Tibial nerve (tissue), 4 donors: ENCODE measurements around the gene MZT2A.
"Not testable (repeated sequence)": the region's sequence is repeated elsewhere in the genome, so short reads cannot be mapped to it uniquely, and the experiment has no call there.

Source experiments
- CTCF ChIP-seq, 5 experiments: fragments of 200-600 bp in 3 of 5; fragments of 450-650 bp in 2 of 5; sonication (generic) in 3 of 5; IDR thresholded peaks; one replicate each; pipeline ENCODE4 v1.5.1; 2016 to 2019; ENCODE audit warnings: antibody characterized with exemption in 5 of 5, mild to moderate bottlenecking in 3 of 5, moderate library complexity in 2 of 5
- EP300 ChIP-seq, 2 donors: sonication (generic); formaldehyde crosslinking; IDR thresholded peaks; one replicate each; pipeline ENCODE4 v1.6.1; 2017; ENCODE audit warnings: antibody characterized with exemption in 2 of 2, mild to moderate bottlenecking in 1 of 2

GRCh38 chr2:131477227-131477626 is 15.0 kb downstream of the MZT2A start:
- TF ChIP-seq CTCF, EP300 (IDR thresholded peaks at IDR 0.05): not testable (repeated sequence)
